ENCODE data around the gene KRT6A.

KRT6A gene

DNA sequence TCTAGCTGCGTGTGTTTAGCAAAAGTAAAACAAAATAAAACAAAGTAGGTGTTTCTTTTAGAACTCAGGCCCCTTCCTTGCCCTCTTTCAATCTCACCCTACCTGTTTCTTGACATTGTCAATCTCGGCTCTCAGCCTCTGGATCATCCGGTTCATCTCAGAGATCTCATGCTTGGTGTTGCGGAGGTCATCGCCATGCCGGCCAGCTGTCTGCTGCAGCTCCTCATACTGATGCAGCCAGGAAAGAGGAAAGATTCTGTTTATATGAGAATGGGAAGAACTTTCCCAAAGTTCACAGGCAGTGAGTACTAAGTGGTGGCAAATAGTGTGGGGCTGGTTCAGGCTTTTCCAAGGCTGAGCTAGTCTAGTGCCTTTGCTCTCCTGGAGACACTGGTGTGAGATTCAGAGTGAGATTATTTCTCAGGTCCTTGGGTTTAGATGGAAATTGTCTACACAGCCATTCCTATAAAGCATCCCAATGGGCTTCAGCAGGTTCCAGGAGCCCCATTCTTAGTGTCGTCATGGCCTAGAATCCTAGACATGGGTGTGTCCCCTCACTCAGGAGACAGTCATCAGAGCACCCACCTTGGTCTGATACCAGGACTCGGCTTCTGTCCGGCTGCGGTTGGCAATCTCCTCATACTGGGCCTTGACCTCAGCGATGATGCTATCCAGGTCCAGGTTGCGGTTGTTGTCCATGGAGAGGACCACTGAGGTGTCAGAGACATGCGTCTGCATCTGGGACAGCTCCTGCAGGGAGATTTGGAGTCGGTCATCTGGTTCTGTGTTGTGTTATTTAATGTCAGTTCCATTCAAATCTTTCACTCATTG is 24.2 kb upstream of the KRT6A start:
- intact Hi-C loops (cut with DNase I; ENCODE audit: low total_unique reads): no loop called here
- no peak for TF ChIP-seq CTCF (IDR thresholded peaks at IDR 0.05)
- Histone ChIP-seq H3K9me3 (no peaks in the 10 kb centered on the region), H3K36me3 (no peaks in the 10 kb centered on the region), H3K27me3 (no peaks in the 10 kb centered on the region), H3K27ac (no peak overlapping the region), H3K4me3 (no peak overlapping the region), H3K4me1 (peaks cover 0 to 35% (median 14%) of the 10 kb centered on the region in 4 donors)
- DNase-seq: no peak

GRCh38 chr12:52515927-52516831 is 23.1 kb upstream of the KRT6A start:
- no peak for DNase-seq
- Histone ChIP-seq H3K4me1 (peaks cover 0 to 25% (median 8%) of the 10 kb centered on the region in 4 donors), H3K36me3 (no peaks in the 10 kb centered on the region), H3K4me3 (no peak overlapping the region), H3K27me3 (no peaks in the 10 kb centered on the region), H3K9me3 (no peaks in the 10 kb centered on the region), H3K27ac (no peak overlapping the region)
- no peak for TF ChIP-seq CTCF (IDR thresholded peaks at IDR 0.05)
- intact Hi-C loops (cut with DNase I; ENCODE audit: low total_unique reads): no loop called here

DNA sequence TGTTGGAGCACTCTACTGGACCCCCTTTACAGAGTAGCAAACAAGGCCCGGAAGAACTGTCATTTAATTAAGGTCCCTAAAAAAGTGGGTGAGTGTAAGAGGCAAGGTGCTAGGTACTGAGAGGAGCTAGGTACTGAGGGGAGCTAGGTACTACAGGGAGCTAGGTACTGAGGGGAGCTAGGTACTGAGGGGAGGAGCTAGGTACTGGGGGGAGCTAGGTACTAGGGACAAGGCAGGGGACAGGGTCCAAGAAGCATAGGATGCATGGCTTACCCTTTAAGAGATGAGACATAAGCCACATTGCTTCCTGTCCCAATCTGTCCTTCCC is 22.2 kb upstream of the KRT6A start:
- H3K36me3 ChIP-seq: no peaks in the 10 kb centered on the region
- no peak overlapping the region for H3K4me3 ChIP-seq
- no peaks in the 10 kb centered on the region for H3K27me3 ChIP-seq
- H3K27ac ChIP-seq: no peak overlapping the region
- DNase-seq: no peak
- TF ChIP-seq CTCF (IDR thresholded peaks at IDR 0.05): no peak
- intact Hi-C loops (cut with DNase I; ENCODE audit: low total_unique reads): no loop called here
- peaks cover 0 to 4% (median 0%) of the 10 kb centered on the region in 3 donors for H3K9me3 ChIP-seq
- peaks cover 0 to 25% (median 8%) of the 10 kb centered on the region in 4 donors for H3K4me1 ChIP-seq

DNA sequence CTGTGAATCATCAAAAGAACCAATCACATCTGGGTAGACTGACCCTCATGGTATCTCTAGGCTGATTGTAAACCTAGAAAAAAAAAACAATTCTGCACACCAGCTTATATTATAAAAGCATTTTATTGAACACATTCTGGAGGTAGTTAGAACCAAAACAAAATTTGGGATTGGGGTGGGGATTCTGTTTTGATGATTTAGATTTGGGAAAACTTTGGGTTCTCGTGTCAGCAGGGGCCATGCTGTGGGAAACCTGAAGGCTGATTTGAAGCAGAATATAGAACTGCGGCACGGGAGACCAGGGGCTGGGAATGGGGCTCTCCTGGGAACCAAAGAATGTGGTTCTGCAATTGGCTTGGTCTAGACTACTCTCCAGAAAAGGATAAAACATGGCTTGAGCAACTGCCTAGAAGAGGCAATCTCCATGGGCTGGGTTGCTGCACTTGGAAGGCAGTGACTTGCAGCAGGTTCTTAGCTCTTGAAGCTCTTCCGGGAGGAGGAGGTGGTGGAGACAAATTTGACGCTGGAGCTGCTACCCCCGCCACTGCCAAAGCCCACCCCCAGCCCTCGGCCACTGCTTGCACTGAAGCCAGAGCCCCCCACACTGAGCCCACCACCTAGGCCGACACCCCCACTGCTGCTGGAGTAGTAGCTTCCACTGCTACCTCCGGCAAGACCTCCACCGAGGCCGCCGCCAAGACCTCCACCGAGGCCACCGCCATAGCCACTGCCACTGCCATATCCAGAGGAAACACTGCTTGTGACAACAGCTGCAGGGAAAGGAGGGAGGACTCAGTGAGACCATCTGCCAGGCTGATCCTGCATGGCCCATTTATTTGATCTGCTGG is 21.6 kb upstream of the KRT6A start:
- peaks cover 0 to 25% (median 8%) of the 10 kb centered on the region in 4 donors for H3K4me1 ChIP-seq
- no peak for TF ChIP-seq CTCF (IDR thresholded peaks at IDR 0.05)
- H3K9me3 ChIP-seq: peaks cover 0 to 6% (median 0%) of the 10 kb centered on the region in 3 donors
- H3K36me3 ChIP-seq: no peaks in the 10 kb centered on the region
- no peak overlapping the region for H3K27ac ChIP-seq
- H3K4me3 ChIP-seq: no peak overlapping the region
- no peaks in the 10 kb centered on the region for H3K27me3 ChIP-seq
- no peak for DNase-seq
- intact Hi-C loops (cut with DNase I; ENCODE audit: low total_unique reads): no loop called here

DNA sequence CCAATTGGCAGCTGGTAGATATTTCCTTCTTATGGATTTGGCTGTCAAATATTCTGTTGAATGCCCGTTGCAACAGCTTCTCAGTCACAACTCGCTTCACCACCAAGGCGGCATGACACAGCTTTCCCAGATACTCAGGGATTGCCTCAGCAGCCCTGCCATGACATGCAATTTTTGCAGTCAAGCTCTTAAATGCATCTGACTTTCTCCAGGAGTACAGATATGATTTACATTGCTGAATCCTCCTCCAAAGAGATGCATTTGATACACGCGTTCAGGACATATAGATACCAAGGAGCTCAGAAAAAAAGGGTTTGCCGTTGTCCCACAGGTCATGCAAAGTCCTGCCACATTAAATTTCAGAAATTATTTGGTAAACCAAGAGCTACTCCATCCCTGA is 20.7 kb upstream of the KRT6A start:
- intact Hi-C loops (cut with DNase I; ENCODE audit: low total_unique reads): no loop called here
- Histone ChIP-seq H3K27ac (no peak overlapping the region), H3K27me3 (no peaks in the 10 kb centered on the region), H3K4me1 (peaks cover 0 to 25% (median 8%) of the 10 kb centered on the region in 4 donors), H3K9me3 (peaks cover 0 to 6% (median 0%) of the 10 kb centered on the region in 3 donors), H3K4me3 (no peak overlapping the region), H3K36me3 (no peaks in the 10 kb centered on the region)
- TF ChIP-seq CTCF (IDR thresholded peaks at IDR 0.05): no peak
- no peak for DNase-seq

Data from tibial artery (tissue), 4 donors.